KMS-11 (cell line): ENCODE results near the gene CNDP1.

ENCODE experiments used
- H2AFZ ChIP-seq: fragments of 200-600 bp; sonication (generic); 2 replicates; pipeline ENCODE4 v1.6.1; 2016; ENCODE audit warnings: antibody characterized with exemption, mixed run types, low read depth
- H3K27ac ChIP-seq: fragments of 200-600 bp; sonication (generic); 2 replicates; pipeline ENCODE4 v1.6.1; 2016; ENCODE audit warnings: mild to moderate bottlenecking, mixed run types
- H3K27me3 ChIP-seq: fragments of 200-600 bp; sonication (generic); 2 replicates; pipeline ENCODE4 v1.6.1; 2017; ENCODE audit warnings: mild to moderate bottlenecking, low read depth, mixed run types, moderate library complexity; ENCODE audit not compliant: insufficient read depth
- H3K36me3 ChIP-seq: fragments of 200-600 bp; sonication (generic); 2 replicates; pipeline ENCODE4 v1.6.1; 2017; ENCODE audit warnings: mild to moderate bottlenecking, mixed run types; ENCODE audit not compliant: insufficient read depth
- H3K4me1 ChIP-seq: fragments of 200-600 bp; sonication (generic); 2 replicates; pipeline ENCODE4 v1.6.1; 2016; ENCODE audit warnings: mild to moderate bottlenecking, low read depth, mixed run types; ENCODE audit not compliant: poor library complexity, severe bottlenecking
- H3K4me2 ChIP-seq: fragments of 200-600 bp; sonication (generic); 2 replicates; pipeline ENCODE4 v1.7.0; 2016; ENCODE audit warnings: mild to moderate bottlenecking, mixed run types
- H3K4me3 ChIP-seq: fragments of 200-600 bp; sonication (generic); IDR thresholded peaks from 2 replicates; pipeline ENCODE4 v1.6.1; 2017; ENCODE audit warnings: low read depth, low read length, mixed read lengths; ENCODE audit not compliant: insufficient read depth
- H3K79me2 ChIP-seq: fragments of 200-600 bp; sonication (generic); 2 replicates; pipeline ENCODE4 v1.6.1; 2016; ENCODE audit warnings: low read depth, mixed run types; ENCODE audit not compliant: insufficient read depth
- H3K9ac ChIP-seq: fragments of 200-600 bp; sonication (generic); 2 replicates; pipeline ENCODE4 v1.6.1; 2016; ENCODE audit warnings: mild to moderate bottlenecking, mixed run types
- H4K20me1 ChIP-seq: fragments of 200-600 bp; sonication (generic); 2 replicates; pipeline ENCODE4 v1.6.1; 2016; ENCODE audit warnings: mild to moderate bottlenecking, mixed run types; ENCODE audit not compliant: insufficient read depth
- TF ChIP-seq, protein P1 (sequence below): fragments of 200-600 bp; sonication (generic); conservative IDR thresholded peaks from 2 replicates; pipeline ENCODE4 v1.6.1; 2017; ENCODE audit warnings: low read depth, mild to moderate bottlenecking, antibody characterized with exemption, low read length, moderate library complexity, mixed read lengths

CNDP1 gene

DNA sequence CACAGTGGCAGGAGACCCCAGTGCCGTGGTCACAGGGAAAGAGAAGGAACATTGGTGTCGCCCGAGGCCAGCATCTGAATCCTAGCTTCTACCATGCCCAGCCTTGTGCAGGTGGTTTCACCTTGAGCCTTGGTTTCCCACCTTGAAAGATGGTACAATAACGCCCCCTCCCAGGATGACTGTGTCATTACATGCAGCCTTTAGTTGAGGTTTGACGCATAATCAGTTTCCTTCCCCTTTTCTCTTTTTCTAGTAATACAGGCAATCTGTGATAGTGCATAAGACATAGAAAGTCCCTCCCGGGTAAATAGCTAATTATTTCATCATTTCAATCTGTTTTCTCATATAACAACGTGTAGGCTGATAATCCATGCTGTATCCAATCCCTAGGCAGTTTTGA, 33.5 kb downstream of the CNDP1 start:
- H3K79me2 ChIP-seq, result no peaks in the 10 kb centered on the region
- TF ChIP-seq, protein P1, sequence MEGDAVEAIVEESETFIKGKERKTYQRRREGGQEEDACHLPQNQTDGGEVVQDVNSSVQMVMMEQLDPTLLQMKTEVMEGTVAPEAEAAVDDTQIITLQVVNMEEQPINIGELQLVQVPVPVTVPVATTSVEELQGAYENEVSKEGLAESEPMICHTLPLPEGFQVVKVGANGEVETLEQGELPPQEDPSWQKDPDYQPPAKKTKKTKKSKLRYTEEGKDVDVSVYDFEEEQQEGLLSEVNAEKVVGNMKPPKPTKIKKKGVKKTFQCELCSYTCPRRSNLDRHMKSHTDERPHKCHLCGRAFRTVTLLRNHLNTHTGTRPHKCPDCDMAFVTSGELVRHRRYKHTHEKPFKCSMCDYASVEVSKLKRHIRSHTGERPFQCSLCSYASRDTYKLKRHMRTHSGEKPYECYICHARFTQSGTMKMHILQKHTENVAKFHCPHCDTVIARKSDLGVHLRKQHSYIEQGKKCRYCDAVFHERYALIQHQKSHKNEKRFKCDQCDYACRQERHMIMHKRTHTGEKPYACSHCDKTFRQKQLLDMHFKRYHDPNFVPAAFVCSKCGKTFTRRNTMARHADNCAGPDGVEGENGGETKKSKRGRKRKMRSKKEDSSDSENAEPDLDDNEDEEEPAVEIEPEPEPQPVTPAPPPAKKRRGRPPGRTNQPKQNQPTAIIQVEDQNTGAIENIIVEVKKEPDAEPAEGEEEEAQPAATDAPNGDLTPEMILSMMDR, result peak; percentile 37; the same call in 1 of the 2 replicates
- no peak overlapping the region for H3K27ac ChIP-seq

DNA sequence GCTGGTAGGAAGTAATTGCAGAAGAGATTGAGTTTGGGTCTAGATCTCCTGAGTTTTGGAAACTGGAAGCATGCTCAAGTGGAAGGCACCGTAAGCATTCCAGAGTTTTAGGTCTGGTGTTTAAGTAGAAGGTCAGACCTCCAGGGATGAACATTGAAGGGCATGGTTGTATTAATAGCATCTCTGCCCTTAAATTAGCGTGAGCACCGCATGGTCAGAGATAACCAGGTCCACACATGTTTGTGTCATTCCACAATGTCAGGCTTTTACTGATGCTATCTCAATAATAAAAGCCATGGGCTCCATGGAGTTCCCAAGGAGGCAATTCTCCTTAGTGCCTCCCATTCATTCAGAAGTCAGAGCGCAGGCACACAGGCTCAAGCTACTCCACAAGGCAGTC, 35.1 kb downstream of the CNDP1 start:
- Histone ChIP-seq H3K4me2 (no peak overlapping the region), H3K4me1 (no peaks in the 10 kb centered on the region), H3K27me3 (no peaks in the 10 kb centered on the region), H2AFZ (no peak overlapping the region), H4K20me1 (no peaks in the 10 kb centered on the region), H3K27ac (no peak overlapping the region), H3K9ac (no peak overlapping the region), H3K36me3 (no peaks in the 10 kb centered on the region), H3K79me2 (no peaks in the 10 kb centered on the region), H3K4me3 (no peak overlapping the region)
- TF ChIP-seq, protein P1, result no peak

More for the DNA sequence above, 33.5 kb downstream of the CNDP1 start:
- Histone ChIP-seq H4K20me1 (no peaks in the 10 kb centered on the region), H3K9ac (no peak overlapping the region), H3K36me3 (no peaks in the 10 kb centered on the region), H2AFZ (no peak overlapping the region), H3K4me2 (no peak overlapping the region), H3K4me3 (no peak overlapping the region), H3K27me3 (no peaks in the 10 kb centered on the region), H3K4me1 (no peaks in the 10 kb centered on the region)

- Histone ChIP-seq H3K36me3 (no peaks in the 10 kb centered on the region), H3K4me2 (no peak overlapping the region), H3K27me3 (no peaks in the 10 kb centered on the region), H4K20me1 (no peaks in the 10 kb centered on the region), H3K79me2 (no peaks in the 10 kb centered on the region), H3K4me3 (no peak overlapping the region), H3K9ac (no peak overlapping the region), H2AFZ (no peak overlapping the region), H3K27ac (no peak overlapping the region), H3K4me1 (no peaks in the 10 kb centered on the region)
- TF ChIP-seq, protein P1, result no peak
These were observed 36.0 kb downstream of the CNDP1 start for GRCh38 chr18:74570266-74570665.

DNA sequence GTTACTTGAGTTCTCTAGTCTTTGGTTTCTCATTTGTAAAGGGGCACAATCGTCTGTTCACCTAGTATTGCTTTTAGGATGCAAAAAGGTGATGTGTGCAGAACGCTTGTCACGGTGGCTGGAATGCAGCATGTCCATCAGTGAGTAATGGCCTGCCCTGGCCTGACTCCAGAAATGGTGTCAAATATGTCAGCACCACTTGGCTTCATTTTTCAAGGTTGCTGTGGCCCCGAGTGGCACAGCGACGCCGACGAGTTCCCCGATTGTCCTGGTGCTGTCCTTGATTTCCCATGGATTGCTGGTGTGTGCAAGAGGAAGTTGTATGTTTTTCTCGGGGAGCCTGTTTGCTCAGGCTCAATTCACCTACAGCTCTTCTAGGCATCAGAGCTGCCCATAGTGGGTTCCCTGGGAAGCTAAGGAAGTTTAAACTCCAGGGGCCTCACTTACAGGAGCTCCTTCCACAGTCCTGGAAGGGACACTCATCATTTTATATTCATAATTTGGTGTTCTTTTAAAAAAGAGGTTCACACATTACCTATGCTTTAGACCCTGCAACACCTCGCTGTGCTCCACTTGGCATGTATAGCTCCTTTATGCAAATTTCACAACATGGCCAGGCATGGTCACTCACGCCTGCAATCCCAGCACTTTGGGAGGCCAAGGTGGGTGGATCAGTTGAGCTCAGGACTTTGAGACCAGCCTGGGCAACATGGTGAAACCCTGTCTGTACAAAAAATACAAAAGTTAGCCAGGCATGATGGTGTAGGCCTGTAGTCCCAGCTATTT, 37.8 kb downstream of the CNDP1 start:
- no peak overlapping the region for H3K4me2 ChIP-seq
- no peak overlapping the region for H3K9ac ChIP-seq
- H4K20me1 ChIP-seq, result no peaks in the 10 kb centered on the region
- H2AFZ ChIP-seq, result no peak overlapping the region
- H3K36me3 ChIP-seq, result no peaks in the 10 kb centered on the region
- H3K79me2 ChIP-seq, result no peaks in the 10 kb centered on the region
- H3K4me1 ChIP-seq, result no peaks in the 10 kb centered on the region
- H3K27ac ChIP-seq, result no peak overlapping the region
- H3K4me3 ChIP-seq, result no peak overlapping the region
- H3K27me3 ChIP-seq, result no peaks in the 10 kb centered on the region
- TF ChIP-seq, protein P1, result no peak
